GM12878 (cell line): ENCODE data around the gene SMPD1. TPM values are rescaled to one million over a fixed set of nuclear protein-coding genes. Genes with fewer than 3 reads are reported as not detected.

ENCODE experiments used
- ATAC-seq: fragments of 200-7000 bp; cut with Tn5 transposase; 3 replicates; pipeline ENCODE4 v1.9.1; 2020; ENCODE audit warnings: mild to moderate bottlenecking, moderate library complexity
- BruUV-seq: library from RNA; stranded (reverse); fragments of 400-500 nt; replicated peaks from 2 replicates; lab custom pipeline; 2021; lab: Mats Ljungman, UMichigan
- CTCF ChIA-PET: fragments of 300-600 bp; sonication (Branson Sonifier 250); formaldehyde crosslinking; extraction: SDS; loops from one replicate; lab custom pipeline; 2021; ENCODE audit warnings: inconsistent platforms; lab: Yijun Ruan, JAX
- POLR2A ChIA-PET: fragments of 350-600 bp; formaldehyde crosslinking; extraction: SDS; loops from one replicate; lab custom pipeline; 2021; ENCODE audit warnings: inconsistent platforms; lab: Charles Lee
- RAD21 ChIA-PET: fragments of 300-600 bp; sonication (Branson Sonifier 250); formaldehyde crosslinking; loops from one replicate; lab custom pipeline; 2023; ENCODE audit warnings: antibody characterized with exemption; ENCODE audit not compliant: unreplicated experiment; lab: Charles Lee
- SMC1A ChIA-PET: fragments of 300-600 bp; sonication (Branson Sonifier 250); formaldehyde crosslinking; loops from one replicate; lab custom pipeline; 2023; ENCODE audit not compliant: unreplicated experiment, uncharacterized antibody; lab: Charles Lee
- DNase-seq: peaks from one replicate; pipeline ENCODE4 v3.0.0-alpha.2; 2011; ENCODE audit warnings: low read depth, low spot score
- FAIRE-seq: peaks from 3 replicates; lab custom pipeline; 2011; peaks lifted over from hg19 to GRCh38; lab: Jason Lieb, UNC
- H2AFZ ChIP-seq: 2 replicates; pipeline ENCODE4 v1.6.0; 2011; ENCODE audit warnings: low read depth, low read length, control low read depth; ENCODE audit not compliant: control insufficient read depth
- H3K27ac ChIP-seq: 2 replicates; pipeline ENCODE4 v1.5.1; 2011; ENCODE audit warnings: control low read depth; ENCODE audit not compliant: control insufficient read depth, insufficient read depth
- H3K27me3 ChIP-seq, 2 experiments: replicated peaks in 1 of 2; 2 replicates each; pipeline versions ENCODE4 v1.6.0 to v1.6.1; 2011; ENCODE audit warnings: low read length in 1 of 2; ENCODE audit not compliant: control insufficient read depth in 2 of 2, insufficient read depth in 2 of 2
- H3K36me3 ChIP-seq, 2 experiments: 2 replicates each; pipeline ENCODE4 v1.5.1; 2011; ENCODE audit warnings: low read length in 1 of 2; ENCODE audit not compliant: control insufficient read depth in 2 of 2, insufficient read depth in 2 of 2
- H3K4me1 ChIP-seq: 2 replicates; pipeline ENCODE4 v1.6.1; 2011; ENCODE audit warnings: mild to moderate bottlenecking, low read length, moderate library complexity, mixed read lengths; ENCODE audit not compliant: control insufficient read depth, insufficient read depth
- H3K4me2 ChIP-seq: 2 replicates; pipeline ENCODE4 v1.6.0; 2011; ENCODE audit warnings: control low read depth; ENCODE audit not compliant: control insufficient read depth, insufficient read depth
- H3K4me3 ChIP-seq: fragments of 200-600 bp; sonication (generic); 2 replicates; pipeline ENCODE4 v1.5.1; 2016
- H3K79me2 ChIP-seq: 2 replicates; pipeline ENCODE4 v1.6.0; 2011; ENCODE audit warnings: low read length; ENCODE audit not compliant: control insufficient read depth, insufficient read depth
- H3K9ac ChIP-seq: 2 replicates; pipeline ENCODE4 v1.8.0; 2011; ENCODE audit warnings: low read length, control low read depth, mixed read lengths; ENCODE audit not compliant: control insufficient read depth, insufficient read depth
- H3K9me3 ChIP-seq: replicated peaks from 3 replicates; pipeline ENCODE4 v1.5.1; 2011; ENCODE audit warnings: mild to moderate bottlenecking, low read length; ENCODE audit not compliant: control insufficient read depth, insufficient read depth
- H4K20me1 ChIP-seq: 2 replicates; pipeline ENCODE4 v1.6.0; 2011; ENCODE audit not compliant: control insufficient read depth, insufficient read depth
- CHD2 ChIP-seq: IDR thresholded peaks from 2 replicates; pipeline ENCODE4 v1.6.1; 2011; ENCODE audit warnings: low read depth, low read length, improper control_type of control experiment, borderline replicate concordance
- CHD4 ChIP-seq: fragments of 200-600 bp; sonication (generic); IDR thresholded peaks from 2 replicates; pipeline ENCODE4 v1.6.1; 2016; ENCODE audit warnings: mild to moderate bottlenecking
- GATAD2B ChIP-seq: fragments of 450-650 bp; conservative IDR thresholded peaks from 2 replicates; pipeline ENCODE4 v1.6.1; 2017; ENCODE audit warnings: low read depth, mild to moderate bottlenecking, moderate library complexity
- NFIC ChIP-seq: IDR thresholded peaks from 2 replicates; pipeline ENCODE4 v1.6.1; 2012; ENCODE audit warnings: low read depth, mild to moderate bottlenecking, inconsistent platforms, low read length, moderate library complexity
- NFYA ChIP-seq: IDR thresholded peaks from 2 replicates; pipeline ENCODE4 v1.6.1; 2011; ENCODE audit warnings: low read depth, mild to moderate bottlenecking, low read length, improper control_type of control experiment, borderline replicate concordance
- REST ChIP-seq: IDR thresholded peaks from 2 replicates; pipeline ENCODE4 v1.6.1; 2012; ENCODE audit warnings: mild to moderate bottlenecking, low read depth, low read length
- SMC3 ChIP-seq: IDR thresholded peaks from 2 replicates; pipeline ENCODE4 v1.6.1; 2011; ENCODE audit warnings: low read length, improper control_type of control experiment, borderline replicate concordance
- TCF7 ChIP-seq: IDR thresholded peaks from 2 replicates; pipeline ENCODE4 v1.6.1; 2014; ENCODE audit warnings: antibody characterized with exemption, borderline replicate concordance
- WGBS: methylation state at CpG from one replicate; pipeline ENCODE4 v1.1.6; 2016; ENCODE audit warnings: low lambda C conversion rate; ENCODE audit not compliant: insufficient replicate concordance, insufficient coverage; ENCODE audit errors: missing lambda C conversion rate; 5-methylcytosine and 5-hydroxymethylcytosine counted together
- in situ Hi-C: fragments of 300-500 bp; cut with MboI; formaldehyde crosslinking; loops from 9 replicates; pipeline ENCODE4 v1.14.3; 2018; ENCODE audit warnings: mixed read lengths
- intact Hi-C: fragments of 100-400 bp; cut with micrococcal nuclease; formaldehyde crosslinking; loops from one replicate; pipeline ENCODE4 v1.14.2; 2022; ENCODE audit not compliant: unreplicated experiment
- polyA plus RNA-seq, 11 experiments: library from polyadenylated mRNA; depleted of rRNA in 4 of 11; unstranded in 6 of 11; stranded (reverse) in 5 of 11; fragments of >200 nt; fragmentation: Nextera tagmentation in 4 of 11; fragmentation: Illumina TruSeq in 1 of 11; extraction: Ambion mirVana in 4 of 11; extraction: Trizol in 1 of 11; gene quantifications; 1 replicate in 1 of 11; 2 replicates in 10 of 11; pipeline versions ENCODE4 v1.2.1 to v1.2.3, GENCODE V29; 2011 to 2016; ENCODE audit warnings: inconsistent platforms in 2 of 11, missing spikeins in 2 of 11, low read depth in 1 of 11
- total RNA-seq, 4 experiments: library from RNA; depleted of rRNA in 3 of 4; stranded (reverse); fragments of >200 nt in 3 of 4; fragmentation: Illumina TruSeq in 1 of 4; extraction: Trizol in 1 of 4; gene quantifications; 2 replicates each; pipeline versions ENCODE4 v1.2.1 to v1.2.3, GENCODE V29; 2013 to 2021
- TF ChIP-seq, protein P1 (sequence below): IDR thresholded peaks from 2 replicates; pipeline ENCODE4 v1.6.1; 2012; ENCODE audit warnings: low read depth, low read length, improper control_type of control experiment
- TF ChIP-seq, protein P2 (sequence below): IDR thresholded peaks from 2 replicates; pipeline ENCODE4 v1.6.1; 2011; ENCODE audit warnings: borderline replicate concordance, low read depth, mild to moderate bottlenecking, moderate library complexity, mixed read lengths, low read length; ENCODE audit not compliant: insufficient read depth; ENCODE audit errors: extremely low read length

The SMPD1 gene
- total and polyA plus RNA-seq, 10 of the 15 experiments (the other 5 are each of a cell fraction or from before 2014, with no cell fraction given): 1.4 to 13.7 (median 6.2) TPM

DNA sequence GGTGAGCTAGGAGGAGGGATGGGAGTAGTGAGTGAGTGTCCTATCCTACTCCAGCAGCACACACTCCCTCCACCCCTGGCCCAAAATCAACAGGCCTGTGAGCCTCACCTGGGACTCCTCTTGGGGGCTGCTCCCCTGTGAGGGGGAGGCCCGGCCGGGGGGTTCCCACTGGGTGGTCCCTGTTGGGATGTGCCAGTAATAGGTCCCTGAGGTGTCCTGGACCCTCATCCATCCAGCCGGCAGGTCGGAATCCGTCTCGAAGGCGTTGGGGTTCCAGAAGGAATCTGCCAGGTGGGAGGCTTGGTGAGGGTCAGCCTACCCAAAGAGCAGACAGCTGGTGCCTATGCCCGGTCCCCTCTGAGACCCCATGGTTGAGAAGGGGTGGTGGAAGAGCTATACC lies 13.3 kb downstream of the SMPD1 start:
- SMC1A ChIA-PET: interaction anchor here (0.8 to 2.7 kb wide), 8 partner anchors 13 to 280 kb away, joined by 3 to 21 read pairs (median 4); partner anchors contain the start of gene MRPL17
- no TSS peak for BruUV-seq
- intact Hi-C loops: loop anchor here (5.0 kb wide), 1 partner anchor 69 kb away; the partner anchor contains the start of gene TRIM3

GRCh38 chr11:6404342-6405051 lies 14.2 kb downstream of the SMPD1 start:
- H4K20me1 ChIP-seq: no peaks in the 10 kb centered on the region
- intact Hi-C loops: loop anchor here (5.0 kb wide), 1 partner anchor 68 kb away; the partner anchor contains the start of gene TRIM3
- DNase-seq (no peak), ATAC-seq (no peak; the same call in 2 of the 3 replicates), FAIRE-seq (no peak)
- peaks cover 25% of the 10 kb centered on the region for H3K4me1 ChIP-seq
- no peaks in the 10 kb centered on the region for H3K79me2 ChIP-seq
- H3K4me2 ChIP-seq: no peak overlapping the region
- no peak overlapping the region for H2AFZ ChIP-seq
- BruUV-seq: no TSS peak
- no peaks in the 10 kb centered on the region for H3K9me3 ChIP-seq
- SMC1A ChIA-PET: interaction anchor here (0.8 to 2.7 kb wide), 2 partner anchors 25 to 34 kb away, joined by 3 to 21 read pairs; no protein-coding TSS in a partner anchor
- H3K9ac ChIP-seq: no peak overlapping the region
- WGBS: 76% methylated on average over 16 of the region's 16 CpGs
- no peak overlapping the region for H3K27ac ChIP-seq
- in situ Hi-C loops: no loop called here
- RAD21 ChIA-PET: interaction anchor here (2.7 to 3.3 kb wide), 3 partner anchors 14 to 39 kb away, joined by 11 to 24 read pairs (median 16); partner anchors contain the start of gene SMPD1
- H3K36me3 ChIP-seq: no peaks in the 10 kb centered on the region
- POLR2A ChIA-PET: no interaction called here
- CTCF ChIA-PET: interaction anchor here (1.5 to 4.4 kb wide), 2 partner anchors 26 to 301 kb away, joined by 4 to 42 read pairs; no protein-coding TSS in a partner anchor
- no peak overlapping the region for H3K4me3 ChIP-seq
- no peaks in the 10 kb centered on the region for H3K27me3 ChIP-seq
- TF ChIP-seq TCF7 (no peak), NFYA (no peak), CHD4 (no peak), NFIC (no peak), GATAD2B (no peak), SMC3 (no peak), REST (no peak)
- TF ChIP-seq, protein P1, sequence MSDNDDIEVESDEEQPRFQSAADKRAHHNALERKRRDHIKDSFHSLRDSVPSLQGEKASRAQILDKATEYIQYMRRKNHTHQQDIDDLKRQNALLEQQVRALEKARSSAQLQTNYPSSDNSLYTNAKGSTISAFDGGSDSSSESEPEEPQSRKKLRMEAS: no peak
- TF ChIP-seq, protein P2, sequence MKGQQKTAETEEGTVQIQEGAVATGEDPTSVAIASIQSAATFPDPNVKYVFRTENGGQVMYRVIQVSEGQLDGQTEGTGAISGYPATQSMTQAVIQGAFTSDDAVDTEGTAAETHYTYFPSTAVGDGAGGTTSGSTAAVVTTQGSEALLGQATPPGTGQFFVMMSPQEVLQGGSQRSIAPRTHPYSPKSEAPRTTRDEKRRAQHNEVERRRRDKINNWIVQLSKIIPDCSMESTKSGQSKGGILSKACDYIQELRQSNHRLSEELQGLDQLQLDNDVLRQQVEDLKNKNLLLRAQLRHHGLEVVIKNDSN: no peak

More for the DNA sequence above, 13.3 kb downstream of the SMPD1 start:
- in situ Hi-C loops: no loop called here
- H3K27me3 ChIP-seq: no peaks in the 10 kb centered on the region
- H3K79me2 ChIP-seq: no peaks in the 10 kb centered on the region
- H3K4me3 ChIP-seq: no peak overlapping the region
- TF ChIP-seq CHD2: no peak
- FAIRE-seq (no peak), ATAC-seq (no peak), DNase-seq (no peak)
- 65% methylated on average over 8 of the region's 8 CpGs for WGBS
- peaks cover 25% of the 10 kb centered on the region for H3K4me1 ChIP-seq
- H3K36me3 ChIP-seq: no peaks in the 10 kb centered on the region
- no peak overlapping the region; the same call in 1 of the 2 replicates for H3K9ac ChIP-seq
- H3K4me2 ChIP-seq: peak overlapping the region; percentile 69; the same call in 1 of the 2 replicates
- H2AFZ ChIP-seq: no peak overlapping the region
- POLR2A ChIA-PET: interaction anchor here (0.6 to 0.9 kb wide), 2 partner anchors 16 to 268 kb away, joined by 3 read pairs; partner anchors contain the start of gene APBB1
- H4K20me1 ChIP-seq: no peaks in the 10 kb centered on the region
- H3K27ac ChIP-seq: peak overlapping the region; percentile 16
- CTCF ChIA-PET: interaction anchor here (1.0 to 4.4 kb wide), 7 partner anchors 13 to 302 kb away, joined by 3 to 42 read pairs (median 8); partner anchors contain the start of gene SMPD1
- H3K9me3 ChIP-seq: no peaks in the 10 kb centered on the region
- RAD21 ChIA-PET: interaction anchor here (1.2 to 3.3 kb wide), 5 partner anchors 13 to 128 kb away, joined by 3 to 24 read pairs (median 11); partner anchors contain the start of gene SMPD1
